Measurements from ENCODE around the gene TP73.
"Not testable (repeated sequence)": the region's sequence is repeated elsewhere in the genome, so short reads cannot be mapped to it uniquely, and the experiment has no call there.

Gene TP73

DNA sequence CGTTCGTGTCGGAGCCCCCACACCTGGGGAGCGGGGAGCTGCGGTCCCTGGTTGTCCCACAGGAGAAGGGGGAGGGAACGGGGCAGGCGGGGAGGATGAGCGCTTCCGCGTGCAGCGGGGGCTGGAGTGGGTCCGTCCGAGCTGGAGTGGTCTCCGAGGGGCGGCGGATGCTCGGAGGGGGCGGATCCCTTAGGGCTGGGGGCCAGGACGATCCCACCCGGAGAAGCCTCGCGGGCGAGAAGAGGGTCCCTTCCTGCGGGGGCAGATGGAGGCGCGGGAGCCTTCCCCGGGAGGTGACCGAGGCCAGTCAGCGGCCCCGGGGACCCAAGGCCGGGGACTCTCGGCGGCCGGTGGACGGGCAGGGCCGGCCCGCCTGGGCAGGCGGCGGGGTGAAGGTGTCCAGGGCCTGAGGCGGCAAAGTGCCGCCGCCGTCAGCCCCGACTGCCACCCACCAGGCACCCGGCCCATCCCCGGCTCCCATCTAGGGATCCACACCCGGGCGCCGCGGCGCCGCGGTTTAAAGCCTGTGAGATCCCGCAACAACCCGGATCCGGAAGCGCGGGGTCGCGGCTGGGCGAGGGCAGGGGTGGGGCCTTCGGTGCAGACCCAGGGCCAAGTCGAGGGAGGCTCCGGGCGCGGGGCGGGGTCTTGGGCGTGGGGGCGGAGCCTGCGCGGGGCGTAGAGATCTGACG lies 94.7 kb downstream of the TP73 start:
- peak; percentile 89 for DNase-seq

DNA sequence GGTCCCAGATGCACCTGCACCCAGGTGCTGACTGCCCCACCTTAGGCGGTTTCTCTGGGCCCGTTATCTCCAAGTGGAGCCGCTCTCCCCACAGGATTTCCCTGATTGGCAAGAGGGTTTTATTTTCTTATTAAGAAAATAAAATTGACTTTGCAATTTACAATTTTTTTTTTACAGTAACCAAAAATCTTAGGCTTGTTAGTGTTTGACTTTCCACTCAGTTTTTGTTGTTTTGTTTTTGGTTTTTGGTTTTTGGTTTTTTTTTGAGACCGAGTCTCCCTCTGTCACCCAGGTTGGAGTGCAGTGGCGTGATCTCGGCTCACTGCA lies 95.2 kb downstream of the TP73 start:
- DNase-seq, result no peak

DNA sequence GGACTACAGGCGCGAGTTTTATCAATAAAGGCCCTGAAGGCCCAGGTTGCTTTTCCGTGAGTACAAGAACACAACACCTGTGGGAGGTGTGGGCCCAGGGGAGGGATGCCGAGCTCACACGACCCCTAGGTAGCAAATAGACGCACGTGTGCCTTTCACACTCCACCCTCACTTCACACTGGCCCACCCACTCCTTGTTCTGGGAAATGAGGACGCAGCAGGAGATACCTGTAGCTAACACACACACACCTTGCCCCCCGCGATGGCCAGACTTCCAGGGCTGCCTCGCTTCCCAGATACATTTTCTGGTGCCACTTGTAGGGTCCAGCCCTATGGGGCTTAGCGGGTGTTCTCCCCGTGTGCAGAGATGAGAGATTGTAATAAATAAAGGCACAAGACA lies 95.6 kb downstream of the TP73 start:
- no peak for DNase-seq

DNA sequence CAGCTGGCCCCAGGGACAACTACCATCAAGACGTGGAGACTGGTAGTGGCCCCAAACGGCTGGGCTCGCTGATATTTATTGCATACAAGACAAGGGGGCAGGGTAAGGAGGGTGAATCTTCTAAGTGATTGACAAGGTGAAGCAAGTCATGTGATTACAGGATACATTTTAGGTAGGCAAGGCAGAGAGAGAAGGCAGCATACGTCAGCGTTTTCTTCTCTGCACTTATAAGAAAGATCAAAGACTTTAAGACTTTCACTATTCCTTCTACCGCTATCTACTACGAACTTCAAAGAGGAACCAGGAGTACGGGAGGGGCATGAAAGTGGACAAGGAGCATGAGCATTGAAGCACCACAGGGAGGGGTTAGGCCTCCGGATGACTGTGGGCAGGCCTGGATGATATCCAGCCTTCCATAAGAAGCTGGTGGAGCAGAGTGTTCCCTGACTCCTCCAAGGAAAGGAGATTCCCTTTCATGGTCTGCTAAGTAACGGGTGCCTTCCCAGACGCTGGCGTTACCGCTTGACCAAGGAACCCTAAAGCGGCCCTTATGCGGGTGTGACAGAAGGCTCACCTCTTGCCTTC lies 96.1 kb downstream of the TP73 start:
- DNase-seq, result not testable (repeated sequence)

DNA sequence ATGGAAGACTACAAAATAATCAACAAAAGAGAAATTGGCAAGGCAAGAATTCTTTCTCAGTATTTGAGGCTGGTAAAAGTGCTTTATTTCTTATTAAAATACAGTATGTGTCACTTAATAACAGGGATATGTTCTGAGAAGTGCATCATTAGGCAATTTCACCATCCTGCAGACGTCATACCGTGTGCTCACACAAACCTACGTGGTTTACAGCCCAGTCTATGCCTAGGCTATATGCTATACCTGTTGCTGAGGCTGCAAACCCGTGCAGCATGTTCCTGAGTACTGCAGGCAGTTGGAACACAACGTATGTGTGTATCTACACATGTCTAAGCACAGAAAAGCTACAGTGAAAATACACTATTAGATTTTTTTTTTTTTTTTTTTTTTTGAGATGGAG lies 97.2 kb downstream of the TP73 start:
- DNase-seq, result no peak

DNA sequence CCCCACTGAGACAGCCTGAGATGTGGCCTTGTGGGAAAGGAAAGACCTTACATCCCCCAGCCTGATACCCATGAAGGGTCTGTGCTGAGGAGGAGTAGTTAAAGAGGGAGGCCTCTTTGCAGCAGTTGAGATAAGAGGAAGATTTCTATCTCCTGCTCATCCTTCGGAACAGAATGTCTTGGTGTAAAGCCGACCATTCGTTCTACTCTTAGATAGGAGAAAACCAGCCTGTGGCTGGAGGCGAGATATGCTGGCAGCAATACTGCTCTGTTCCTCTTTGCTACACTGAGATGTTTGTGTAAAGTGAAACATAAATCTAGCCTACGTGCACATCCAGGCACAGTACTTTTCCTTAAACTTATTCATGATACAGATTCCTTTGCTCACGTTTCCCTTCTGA lies 98.4 kb downstream of the TP73 start:
- DNase-seq, result no peak

DNA sequence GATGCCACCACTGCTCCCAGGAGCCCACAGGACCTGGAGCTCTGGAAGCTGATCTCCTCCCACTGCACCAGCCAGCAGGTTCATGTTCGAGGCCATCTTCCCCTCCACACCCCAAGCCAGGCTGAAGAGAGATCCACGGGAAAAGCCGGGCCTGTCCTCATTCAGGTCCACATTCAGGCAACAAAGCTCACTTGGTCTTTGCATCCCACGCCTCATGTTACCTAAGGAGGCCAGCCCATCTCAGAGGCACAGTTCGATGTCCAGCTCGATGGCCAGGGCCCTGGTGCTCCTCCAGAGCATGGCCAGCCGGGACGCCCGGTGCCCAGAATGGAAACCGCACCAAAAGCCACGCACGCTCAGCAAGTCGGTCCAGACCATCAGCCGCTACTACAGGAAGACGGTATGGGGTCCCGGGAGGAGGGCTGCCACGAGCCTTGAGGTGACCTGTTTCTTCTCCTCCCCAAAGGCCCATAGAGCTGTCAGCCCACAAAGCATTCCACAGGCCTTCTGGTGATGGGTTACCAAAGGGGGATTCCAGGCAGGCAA lies 100.2 kb downstream of the TP73 start, which contains the start of gene CCDC27:
TSS of gene CCDC27 (plus strand) at position 51 of the 546 bp plus-strand sequence. CDS start at position 83, 32 bp downstream.
- DNase-seq, result no peak

DNA sequence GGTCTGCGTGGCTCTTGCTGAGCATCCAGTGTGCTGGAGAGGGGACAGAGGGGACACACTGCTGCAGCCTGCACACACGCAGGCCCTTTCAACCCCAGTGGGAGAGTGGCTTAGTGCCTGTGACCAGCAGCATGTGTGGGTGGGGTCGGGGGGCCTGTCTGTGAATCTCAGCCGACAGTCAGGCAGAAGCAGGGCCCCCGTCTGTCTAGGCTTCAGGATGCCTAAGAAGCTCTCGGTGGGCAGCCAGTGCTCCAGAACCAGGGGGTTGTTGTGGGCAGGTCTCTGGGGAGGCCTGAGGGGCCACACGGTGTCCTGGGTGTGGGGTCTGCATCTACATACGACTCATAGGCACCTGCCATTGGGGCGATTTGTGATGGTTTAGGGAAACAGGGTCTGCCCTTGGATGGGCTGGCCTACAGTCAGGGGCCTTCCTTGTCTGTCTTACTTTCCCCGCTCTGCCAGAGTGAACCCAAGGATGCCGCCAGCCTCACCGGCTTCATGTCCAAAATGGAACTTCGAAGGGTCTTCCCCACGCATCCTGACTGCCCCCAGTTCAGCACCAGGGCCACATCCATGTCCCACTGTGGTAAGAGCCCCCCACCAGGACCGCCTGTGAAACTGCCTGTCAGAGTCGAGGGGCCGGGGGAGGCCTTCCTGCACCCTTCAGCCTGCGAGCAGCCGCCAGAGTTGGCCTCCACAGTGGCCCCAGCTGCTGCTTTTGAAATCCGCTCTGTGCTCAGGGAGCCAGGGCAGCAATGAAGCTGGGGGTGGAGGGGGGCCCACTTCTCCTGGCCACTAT lies 101.5 kb downstream of the TP73 start:
- no peak for DNase-seq

DNA sequence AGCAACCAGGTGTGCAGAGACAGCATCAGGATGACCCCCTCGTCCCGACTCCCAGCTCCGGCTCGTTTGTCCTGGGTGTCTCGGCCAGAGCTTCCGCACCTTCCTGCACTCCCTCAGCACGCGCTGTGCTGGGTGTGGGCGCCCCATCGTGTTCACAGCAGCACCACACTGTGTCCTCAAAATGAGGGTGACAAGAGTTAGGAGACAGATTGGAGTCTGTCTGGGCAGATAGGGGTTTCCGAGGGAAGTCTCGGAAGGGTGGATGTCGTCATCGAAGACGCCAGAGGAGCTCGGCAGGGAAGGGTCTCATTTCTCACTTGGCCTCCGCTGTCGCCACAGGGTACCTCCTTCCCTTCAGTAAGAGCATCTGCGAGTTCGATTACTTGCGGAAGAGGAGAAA lies 104.1 kb downstream of the TP73 start:
- no peak for DNase-seq

DNA sequence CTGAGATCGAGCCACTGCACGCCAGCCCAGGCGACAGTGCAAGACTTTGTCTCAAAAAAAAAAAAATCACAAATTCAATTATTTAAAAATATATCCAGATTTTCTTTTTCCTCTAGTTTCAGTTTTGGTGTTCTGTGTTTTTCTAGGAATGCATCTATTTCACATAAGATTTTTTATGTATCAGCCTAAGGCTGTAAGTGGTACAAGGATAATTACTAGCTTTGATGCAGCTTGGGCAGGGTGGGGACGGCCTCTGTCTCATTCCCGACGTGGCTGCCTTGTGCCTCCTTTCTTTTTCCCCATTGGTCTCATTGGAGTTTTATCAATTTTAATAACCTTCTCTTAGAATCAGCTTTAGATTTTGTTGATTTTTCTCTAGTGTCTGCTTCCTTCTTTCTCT lies 106.8 kb downstream of the TP73 start:
- no peak for DNase-seq

DNA sequence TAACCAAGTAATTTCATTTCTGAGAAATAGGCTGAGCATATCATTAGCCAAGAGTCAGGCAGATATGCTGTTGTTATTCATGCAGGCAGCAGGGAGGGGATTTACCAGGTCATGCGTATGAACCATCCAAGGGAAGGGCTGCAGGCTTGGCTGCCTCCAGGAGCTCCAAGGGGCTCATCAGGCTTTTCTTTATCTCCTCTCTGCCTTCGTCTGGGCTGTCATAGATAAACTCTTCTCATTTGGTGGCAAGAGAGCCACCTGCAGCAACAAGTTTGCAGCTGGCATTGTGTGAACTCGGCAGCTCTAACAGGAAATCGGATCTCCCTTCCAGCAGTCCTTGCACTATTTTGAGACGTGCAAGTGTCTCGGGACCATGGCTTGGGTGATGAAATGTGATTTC lies 107.5 kb downstream of the TP73 start:
- no peak for DNase-seq

DNA sequence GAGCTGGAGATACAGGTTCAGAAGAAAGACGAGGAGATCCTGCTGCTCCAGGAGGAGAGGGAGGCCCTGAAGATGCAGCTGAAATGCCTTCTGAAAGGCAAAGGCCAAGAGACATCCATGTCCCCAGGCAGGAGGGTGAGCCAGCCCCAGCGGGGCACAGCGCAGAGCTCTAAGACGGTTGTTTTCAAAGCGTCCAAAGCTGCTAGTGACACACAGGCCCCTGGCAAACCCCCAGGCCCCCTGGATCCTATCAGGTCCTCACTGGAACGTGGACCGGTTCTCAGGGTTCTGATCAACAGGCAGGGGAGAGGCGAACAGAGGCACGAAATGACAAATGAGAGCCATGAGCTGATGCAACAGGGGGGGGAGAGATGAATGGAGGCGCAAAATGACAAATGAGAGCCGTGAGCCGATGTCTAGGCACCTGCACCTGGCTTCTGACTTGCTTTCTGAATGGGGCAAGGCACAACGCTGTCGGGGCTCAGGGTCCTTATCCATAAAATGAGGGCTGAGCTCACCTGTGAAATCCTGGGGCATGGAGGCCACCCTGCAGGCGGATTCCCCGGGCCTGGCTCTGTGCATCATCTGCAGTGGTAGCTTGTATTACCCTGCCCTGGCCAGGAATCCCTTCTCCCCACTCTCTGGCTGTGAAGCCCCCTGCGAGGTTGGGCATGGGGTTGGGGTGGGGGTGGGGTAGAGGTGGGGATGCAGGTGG lies 109.1 kb downstream of the TP73 start:
- DNase-seq, result no peak

DNA sequence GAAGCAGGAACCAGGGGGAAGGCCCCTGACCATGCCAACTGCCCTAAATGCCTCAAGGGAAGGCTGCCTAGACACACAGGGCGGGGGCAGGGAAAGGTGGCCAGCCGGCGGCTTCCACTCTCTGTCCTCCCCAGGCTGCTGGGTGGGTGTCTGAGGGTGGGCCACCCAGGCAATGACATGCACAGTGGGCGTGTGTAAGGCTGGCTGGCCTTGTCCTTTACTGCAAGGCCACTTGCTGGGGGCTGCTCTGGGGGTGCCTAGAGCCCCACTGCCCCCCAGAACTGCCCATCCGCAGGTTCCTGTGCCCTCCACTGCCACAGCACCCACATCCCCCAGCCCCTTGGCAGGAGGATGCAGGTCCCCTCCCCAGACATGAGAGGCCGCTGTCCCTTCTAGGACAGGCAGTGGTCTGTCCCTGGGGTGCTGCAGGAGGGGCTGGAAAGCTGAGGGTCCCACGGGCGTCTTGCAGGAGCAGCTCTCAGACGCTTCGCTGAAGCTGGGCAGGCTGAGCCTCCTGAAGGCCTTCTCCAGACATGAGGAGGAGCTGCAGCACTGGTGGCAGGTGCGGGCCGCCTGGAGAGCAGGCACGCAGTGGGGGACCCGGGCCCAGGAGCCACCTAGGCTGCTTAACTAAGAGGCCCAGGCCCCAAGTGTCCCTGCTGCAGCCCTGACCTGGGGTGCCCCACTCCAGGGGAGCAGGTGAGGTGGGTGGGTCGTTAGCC lies 110.0 kb downstream of the TP73 start:
- DNase-seq, result no peak

DNA sequence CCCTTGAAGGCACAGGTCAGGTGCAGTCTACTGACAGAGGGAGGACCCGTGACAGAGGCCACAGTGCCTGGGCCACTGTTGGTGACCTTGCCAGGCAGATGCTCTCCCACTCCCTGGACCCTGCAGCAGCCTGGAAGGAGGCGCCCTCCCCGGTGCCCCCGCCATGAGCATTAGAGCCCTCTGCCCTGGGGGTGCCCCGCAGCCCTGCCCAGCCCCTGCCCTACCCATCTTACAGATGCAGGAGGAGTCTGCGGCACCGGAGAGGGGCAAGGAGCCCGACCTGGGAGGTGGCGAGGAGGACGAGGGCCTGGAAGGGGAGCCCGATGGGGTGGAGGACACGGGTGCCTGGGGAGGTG lies 110.5 kb downstream of the TP73 start:
- DNase-seq, result no peak

DNA sequence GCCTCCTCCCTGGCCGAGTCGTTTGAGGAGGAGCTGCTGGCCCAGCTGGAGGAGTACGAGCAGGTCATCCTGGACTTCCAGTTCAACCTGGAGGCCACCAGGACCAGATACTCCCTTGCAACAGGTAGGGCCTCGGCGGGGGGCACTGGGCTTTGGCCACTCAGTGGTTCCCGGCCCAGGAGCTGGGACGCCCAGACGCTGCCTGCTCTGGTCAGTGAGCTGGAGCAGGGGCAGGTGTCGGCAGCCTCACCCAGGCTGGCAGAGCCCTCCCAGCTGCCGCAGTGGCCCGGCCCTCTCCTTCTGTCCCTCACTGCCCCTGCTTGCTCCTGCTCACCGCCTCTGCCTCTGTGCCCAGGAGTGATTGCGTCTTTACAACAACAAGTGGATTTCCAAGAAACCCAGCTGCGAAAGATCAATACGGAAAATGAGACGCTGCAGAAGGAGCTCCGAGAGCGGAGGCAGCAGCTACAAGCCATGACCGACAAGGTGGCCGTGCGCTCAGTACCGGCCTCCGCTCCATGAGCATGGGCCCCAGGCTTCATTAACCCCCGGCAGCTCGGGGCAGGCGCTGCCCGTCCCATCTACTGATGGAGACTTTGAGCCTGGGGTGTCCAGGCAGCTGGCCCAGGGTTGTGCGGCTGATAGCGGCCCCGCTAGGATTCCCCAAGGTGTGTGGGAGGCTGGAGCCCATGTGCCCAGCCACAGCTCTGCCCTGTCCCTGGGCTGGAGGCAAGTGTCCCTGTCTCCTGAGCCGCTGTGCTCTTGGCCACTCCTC lies 111.2 kb downstream of the TP73 start:
- no peak for DNase-seq

DNA sequence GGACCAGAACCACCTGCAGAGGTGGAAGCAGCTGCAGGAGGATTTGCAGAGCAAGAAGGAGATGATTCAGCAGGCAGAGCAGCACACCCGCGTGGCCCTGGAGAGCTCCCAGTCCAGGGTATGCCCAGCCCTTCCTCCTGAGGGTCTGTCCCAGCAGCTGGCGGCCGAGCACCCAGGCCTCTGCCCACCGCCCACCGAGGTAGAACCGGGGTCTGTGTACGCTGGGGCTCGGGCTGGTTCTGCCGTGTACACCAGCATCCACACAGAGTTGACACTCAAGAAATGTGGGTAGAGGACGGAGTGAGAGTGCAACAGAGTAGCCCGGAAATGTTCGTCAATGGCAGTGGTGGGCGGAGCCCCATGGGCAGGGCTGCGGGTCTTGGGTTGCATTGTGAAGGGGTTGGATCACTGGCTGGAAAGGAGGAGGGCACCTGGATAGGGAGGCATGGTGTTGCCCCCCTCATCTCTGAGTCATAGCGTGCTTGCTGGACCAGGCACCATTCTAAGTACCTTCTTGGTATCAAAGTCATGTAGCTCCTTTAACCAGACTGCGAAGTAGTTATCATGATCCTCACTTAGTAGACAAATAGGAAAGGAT lies 115.1 kb downstream of the TP73 start:
- DNase-seq, result no peak

DNA sequence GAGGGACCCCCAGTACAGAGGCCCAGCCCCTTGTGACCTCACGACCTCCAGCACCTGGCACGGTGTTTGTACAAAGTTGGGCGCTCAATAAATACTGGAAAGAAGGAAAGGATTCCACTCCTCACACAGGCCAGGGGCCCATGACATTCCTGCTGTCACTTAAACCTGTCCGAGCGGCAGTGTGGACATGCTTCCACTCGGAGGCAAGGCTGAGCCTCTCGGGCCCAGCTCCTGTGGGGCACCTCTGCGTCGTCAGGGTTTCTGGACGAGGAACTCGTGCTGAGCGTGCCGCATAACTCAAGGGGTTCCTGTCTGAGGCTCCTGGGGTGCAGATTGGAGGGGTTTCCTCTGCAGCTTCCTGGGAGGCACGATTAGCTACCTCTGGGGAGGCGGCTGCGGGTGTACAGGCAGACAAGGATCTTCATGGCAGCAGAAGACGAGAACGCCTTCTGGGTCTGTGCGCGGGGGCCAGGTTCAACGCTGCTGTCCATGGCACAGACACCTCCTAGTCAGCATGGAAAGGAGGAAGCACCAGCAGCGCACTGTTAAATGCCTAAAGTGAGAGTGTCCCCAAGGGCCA lies 116.6 kb downstream of the TP73 start:
- DNase-seq, result no peak

DNA sequence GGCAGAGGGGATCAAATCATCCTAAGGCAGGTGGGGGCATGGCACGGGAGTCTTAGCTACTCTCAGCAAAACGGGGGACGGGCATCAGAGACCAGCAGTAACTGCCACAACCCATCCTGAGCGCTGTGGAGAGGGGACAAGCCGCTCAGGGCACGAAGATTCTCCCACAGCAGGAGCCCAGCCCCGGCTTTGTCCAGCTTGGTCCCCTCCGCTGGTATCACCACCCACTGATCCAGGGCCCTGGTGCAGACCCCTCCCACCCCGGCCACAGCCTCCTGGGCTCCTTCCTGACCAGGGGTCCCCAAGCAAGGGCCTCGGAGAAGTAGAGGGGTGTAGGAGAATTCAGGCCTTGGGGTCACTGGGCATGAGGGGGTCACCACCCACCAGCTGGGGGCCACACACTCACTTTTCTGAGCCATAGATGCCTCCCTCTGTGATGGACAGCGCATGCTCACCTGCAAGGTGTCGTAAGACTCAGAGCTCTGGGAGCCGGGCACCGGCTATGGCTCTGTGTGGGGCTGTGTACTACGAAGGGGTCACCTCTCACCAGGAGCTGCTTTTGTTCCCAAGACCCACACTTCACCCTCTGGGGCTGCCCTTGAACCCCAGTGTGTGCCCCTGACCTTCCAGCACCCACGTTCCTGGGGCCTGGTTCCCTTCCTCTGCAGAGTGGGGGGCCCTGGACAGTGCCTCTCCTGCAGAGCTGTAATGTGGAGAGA lies 117.9 kb downstream of the TP73 start:
- no peak for DNase-seq

DNA sequence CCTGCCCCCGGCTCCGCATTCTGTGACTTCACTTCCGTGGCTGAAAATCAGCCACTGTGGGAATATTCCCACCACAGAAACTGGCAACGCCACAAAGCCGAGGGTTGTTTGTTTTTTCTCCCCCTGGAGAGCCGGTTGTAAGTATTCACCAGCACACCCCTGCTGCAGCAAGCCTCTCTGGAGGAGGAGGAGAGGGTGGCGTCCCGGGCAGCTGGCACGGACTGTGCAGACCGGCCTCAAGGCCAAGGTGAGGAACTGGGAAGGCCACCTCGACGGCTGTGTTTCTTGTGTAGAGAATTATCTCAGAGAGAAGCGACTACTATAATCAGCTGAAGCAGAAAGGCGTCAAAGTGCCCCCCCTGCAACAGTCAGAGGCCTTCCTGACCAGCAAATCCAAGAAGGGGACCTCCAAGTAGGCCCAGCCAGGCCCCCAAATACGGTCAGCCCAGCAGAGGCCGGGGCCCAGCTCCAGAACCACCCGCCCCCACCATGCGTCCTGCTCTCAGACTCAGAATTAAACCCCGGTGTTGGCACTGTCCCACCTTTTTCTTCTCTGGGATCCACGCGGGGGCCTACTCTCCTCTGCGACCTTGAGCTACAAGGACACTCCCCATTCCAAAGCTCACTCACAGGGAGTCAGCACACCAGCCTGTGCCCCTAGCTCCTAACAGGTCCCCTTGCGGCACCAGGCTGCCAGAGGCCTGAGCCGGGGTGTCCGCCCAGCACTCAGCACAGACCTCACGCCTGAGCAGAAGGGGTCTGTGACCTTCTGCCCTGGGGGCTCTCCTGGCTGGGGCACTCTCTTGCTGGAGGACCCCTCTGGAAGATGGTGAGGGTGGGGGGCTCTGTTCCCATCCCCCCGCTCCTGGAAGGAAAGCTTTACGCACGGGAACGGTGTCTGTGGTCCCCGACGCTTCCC lies 119.1 kb downstream of the TP73 start:
- DNase-seq, result no peak

Data from CD4-positive, alpha-beta T cell treated with Interleukin-17A for 1 hour (primary cell).